HepG2 (cell line): ENCODE results near the gene CCSER2. TPM values are rescaled to one million over a fixed set of nuclear protein-coding genes. Genes with fewer than 3 reads are reported as not detected.

Experiments
- ATAC-seq: fragments of 200-7000 bp; cut with Tn5 transposase; 3 replicates; pipeline ENCODE4 v1.9.1; 2020; ENCODE audit warnings: mild to moderate bottlenecking, moderate library complexity
- BruUV-seq: library from RNA; stranded (reverse); fragments of 400-500 nt; replicated peaks from 2 replicates; lab custom pipeline; 2021; lab: Mats Ljungman, UMichigan
- CTCF ChIA-PET: fragments of 300-600 bp; formaldehyde crosslinking; extraction: SDS; loops from one replicate; lab custom pipeline; 2021; ENCODE audit warnings: low total read pairs, inconsistent platforms, low intra/inter-chr PET ratio; lab: Yijun Ruan, JAX
- POLR2A ChIA-PET: fragments of 350-600 bp; sonication (Branson Sonifier 250); formaldehyde crosslinking; loops from one replicate; lab custom pipeline; 2020; ENCODE audit warnings: antibody characterized with exemption, inconsistent platforms; lab: Yijun Ruan, JAX
- DNase-seq: peaks from one replicate; pipeline ENCODE4 v3.0.0-alpha.2; 2015; ENCODE audit warnings: low spot score
- FAIRE-seq: peaks from 3 replicates; lab custom pipeline; 2011; peaks lifted over from hg19 to GRCh38; lab: Jason Lieb, UNC
- H2AFZ ChIP-seq: one replicate; pipeline ENCODE4 v1.6.1; 2011; ENCODE audit warnings: low read length, inconsistent platforms
- H3K27ac ChIP-seq: fragments of 300-600 bp; 3 replicates; pipeline ENCODE4 v1.8.0; 2011; ENCODE audit warnings: mixed run types, mild to moderate bottlenecking, mixed read lengths, low read length, inconsistent platforms; ENCODE audit not compliant: insufficient read depth; ENCODE audit errors: extremely low read length
- H3K27me3 ChIP-seq, 2 experiments: fragments of 200-600 bp in 1 of 2; 2 replicates in 1 of 2; 3 replicates in 1 of 2; pipeline versions ENCODE4 v1.6.0 to v1.8.0; 2011; ENCODE audit warnings: low read length in 2 of 2, mild to moderate bottlenecking in 2 of 2, moderate library complexity in 2 of 2, inconsistent platforms in 1 of 2; ENCODE audit not compliant: insufficient read depth in 2 of 2, control insufficient read depth in 1 of 2
- H3K36me3 ChIP-seq, 2 experiments: fragments of 200-600 bp in 1 of 2; replicated peaks in 1 of 2; 2 replicates in 1 of 2; 3 replicates in 1 of 2; pipeline versions ENCODE4 v1.5.1 to v1.8.0; 2011; ENCODE audit warnings: low read length in 2 of 2, inconsistent platforms in 1 of 2; ENCODE audit not compliant: insufficient read depth in 2 of 2, control insufficient read depth in 1 of 2
- H3K4me1 ChIP-seq: 2 replicates; pipeline ENCODE4 v1.5.1; 2012; ENCODE audit warnings: low read length, inconsistent platforms; ENCODE audit not compliant: insufficient read depth
- H3K4me2 ChIP-seq: 2 replicates; pipeline ENCODE4 v1.6.0; 2011; ENCODE audit warnings: low read depth, low read length, inconsistent platforms
- H3K4me3 ChIP-seq, 3 experiments: fragments of 200-600 bp in 1 of 3; sonication (generic), shearing (Covaris generic) in 1 of 3; replicated peaks in 1 of 3; 2 replicates each; pipeline ENCODE4 v1.5.1; 2011 to 2016; ENCODE audit warnings: low read length in 3 of 3, inconsistent platforms in 2 of 3, low read depth in 2 of 3, mild to moderate bottlenecking in 2 of 3, control low read depth in 1 of 3, mixed read lengths in 1 of 3; ENCODE audit not compliant: insufficient read depth in 1 of 3
- H3K79me2 ChIP-seq: one replicate; pipeline ENCODE4 v1.6.1; 2011; ENCODE audit warnings: low read length, inconsistent platforms; ENCODE audit not compliant: insufficient read depth
- H3K9ac ChIP-seq: 2 replicates; pipeline ENCODE4 v1.6.0; 2011; ENCODE audit warnings: mild to moderate bottlenecking, low read depth, low read length, inconsistent platforms; ENCODE audit not compliant: insufficient read depth
- H3K9me3 ChIP-seq: 2 replicates; pipeline ENCODE4 v1.5.1; 2012; ENCODE audit warnings: mild to moderate bottlenecking, low read length
- H4K20me1 ChIP-seq: 2 replicates; pipeline ENCODE4 v1.6.0; 2011; ENCODE audit warnings: inconsistent platforms, mild to moderate bottlenecking, low read length, moderate library complexity; ENCODE audit not compliant: insufficient read depth
- JARID2 ChIP-seq: sonication (generic); formaldehyde crosslinking; IDR thresholded peaks from 2 replicates; pipeline ENCODE4 v1.8.1; 2023; ENCODE audit warnings: missing genetic modification reagents, inconsistent platforms; ENCODE audit not compliant: insufficient replicate concordance
- NRL ChIP-seq: sonication (generic); formaldehyde crosslinking; IDR thresholded peaks from 2 replicates; pipeline ENCODE4 v1.5.0; 2020; ENCODE audit warnings: missing genetic modification reagents, mild to moderate bottlenecking, moderate library complexity, borderline replicate concordance
- RFX5 ChIP-seq: IDR thresholded peaks from 2 replicates; pipeline ENCODE4 v1.6.1; 2011; ENCODE audit warnings: low read depth, low read length, improper control_type of control experiment
- STAG1 ChIP-seq: sonication (generic); formaldehyde crosslinking; IDR thresholded peaks from 2 replicates; pipeline ENCODE4 v1.4.0; 2020; ENCODE audit warnings: missing genetic modification reagents
- TBX3 ChIP-seq: fragments of 450-650 bp; IDR thresholded peaks from 2 replicates; pipeline ENCODE4 v1.6.1; 2017; ENCODE audit warnings: antibody characterized with exemption, mild to moderate bottlenecking, inconsistent platforms, borderline replicate concordance
- ZNF264 ChIP-seq: sonication (generic); formaldehyde crosslinking; IDR thresholded peaks from 2 replicates; pipeline ENCODE4 v1.4.0; 2020; ENCODE audit warnings: missing genetic modification reagents
- WGBS: methylation state at CpG from one replicate; pipeline ENCODE4 v1.1.6; 2017; ENCODE audit warnings: low lambda C conversion rate; 5-methylcytosine and 5-hydroxymethylcytosine counted together
- in situ Hi-C: cut with HindIII; loops from 2 replicates; pipeline ENCODE4 v1.10.0; 2017; ENCODE audit warnings: low pct_unique_long_range_greater_than_20kb; ENCODE audit not compliant: extremely low pct_ligation_motif_present
- intact Hi-C: fragments of 100-400 bp; cut with micrococcal nuclease; formaldehyde crosslinking; loops from one replicate; pipeline ENCODE4 v1.10.0; 2022; ENCODE audit not compliant: unreplicated experiment
- polyA plus RNA-seq, 8 experiments: library from polyadenylated mRNA; depleted of rRNA in 3 of 8; stranded (reverse) in 7 of 8; unstranded in 1 of 8; fragments of >200 nt; fragmentation: Illumina TruSeq in 4 of 8; extraction: Trizol in 4 of 8; gene quantifications; 2 replicates each; pipeline versions ENCODE4 v1.2.1 to v1.2.3, GENCODE V29; 2011 to 2016; ENCODE audit warnings: low read depth in 4 of 8, missing spikeins in 1 of 8, mixed read lengths in 1 of 8; ENCODE audit not compliant: insufficient read depth in 1 of 8
- total RNA-seq, 5 experiments: library from RNA; depleted of rRNA; stranded (reverse); fragments of >200 nt; fragmentation: Illumina TruSeq; extraction: Trizol; gene quantifications; 2 replicates each; pipeline ENCODE4 v1.2.3, GENCODE V29; 2016; ENCODE audit warnings: low read depth in 1 of 5
- TF ChIP-seq, protein P1 (sequence below): sonication (generic); formaldehyde crosslinking; IDR thresholded peaks from 2 replicates; pipeline ENCODE4 v1.8.0; 2022; ENCODE audit warnings: low read depth, missing genetic modification reagents
- TF ChIP-seq, protein P2 (sequence below): sonication (generic); formaldehyde crosslinking; conservative IDR thresholded peaks from 2 replicates; pipeline ENCODE4 v1.8.1; 2023; ENCODE audit warnings: missing genetic modification reagents

Gene CCSER2
- total and polyA plus RNA-seq, 2 of the 13 experiments (the other 11 are each of a cell fraction or from before 2014, with no cell fraction given), result 13.3 to 17.2 TPM

DNA sequence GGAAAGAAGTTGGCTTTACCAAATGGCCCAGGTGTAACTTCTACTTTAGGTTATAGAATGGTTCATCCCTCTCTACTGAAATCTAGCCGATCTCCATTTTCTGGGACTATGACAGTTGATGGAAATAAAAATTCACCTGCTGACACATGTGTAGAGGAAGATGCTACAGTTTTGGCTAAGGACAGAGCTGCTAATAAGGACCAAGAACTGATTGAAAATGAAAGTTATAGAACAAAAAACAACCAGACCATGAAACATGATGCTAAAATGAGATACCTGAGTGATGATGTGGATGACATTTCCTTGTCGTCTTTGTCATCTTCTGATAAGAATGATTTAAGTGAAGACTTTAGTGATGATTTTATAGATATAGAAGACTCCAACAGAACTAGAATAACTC lies 43.6 kb downstream of the CCSER2 start:
- CTCF ChIA-PET, result no interaction called here
- intact Hi-C loops, result no loop called here
- no TSS peak for BruUV-seq
- H4K20me1 ChIP-seq, result no peaks in the 10 kb centered on the region
- DNase-seq, result no peak
- no peak overlapping the region for H3K9ac ChIP-seq
- no peak for ATAC-seq
- H3K4me1 ChIP-seq, result no peaks in the 10 kb centered on the region
- no peaks in the 10 kb centered on the region for H3K27me3 ChIP-seq
- no peak overlapping the region for H3K4me2 ChIP-seq
- FAIRE-seq, result no peak
- WGBS, result 98% methylated on average over 2 of the region's 2 CpGs
- TF ChIP-seq, protein P1, sequence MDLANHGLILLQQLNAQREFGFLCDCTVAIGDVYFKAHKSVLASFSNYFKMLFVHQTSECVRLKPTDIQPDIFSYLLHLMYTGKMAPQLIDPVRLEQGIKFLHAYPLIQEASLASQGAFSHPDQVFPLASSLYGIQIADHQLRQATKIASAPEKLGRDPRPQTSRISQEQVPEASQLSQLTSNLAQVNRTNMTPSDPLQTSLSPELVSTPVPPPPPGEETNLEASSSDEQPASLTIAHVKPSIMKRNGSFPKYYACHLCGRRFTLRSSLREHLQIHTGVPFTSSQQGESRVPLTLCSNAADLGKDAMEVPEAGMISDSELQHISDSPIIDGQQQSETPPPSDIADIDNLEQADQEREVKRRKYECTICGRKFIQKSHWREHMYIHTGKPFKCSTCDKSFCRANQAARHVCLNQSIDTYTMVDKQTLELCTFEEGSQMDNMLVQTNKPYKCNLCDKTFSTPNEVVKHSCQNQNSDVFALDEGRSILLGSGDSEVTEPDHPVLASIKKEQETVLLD (CRISPR knock-in tag), result no peak
- TF ChIP-seq STAG1, result no peak
- no peak for TF ChIP-seq JARID2
- no peak for TF ChIP-seq TBX3
- no peak for TF ChIP-seq ZNF264 (CRISPR knock-in tag)
- TF ChIP-seq RFX5, result no peak
- no peak for TF ChIP-seq NRL (CRISPR knock-in tag)
- TF ChIP-seq, protein P2, sequence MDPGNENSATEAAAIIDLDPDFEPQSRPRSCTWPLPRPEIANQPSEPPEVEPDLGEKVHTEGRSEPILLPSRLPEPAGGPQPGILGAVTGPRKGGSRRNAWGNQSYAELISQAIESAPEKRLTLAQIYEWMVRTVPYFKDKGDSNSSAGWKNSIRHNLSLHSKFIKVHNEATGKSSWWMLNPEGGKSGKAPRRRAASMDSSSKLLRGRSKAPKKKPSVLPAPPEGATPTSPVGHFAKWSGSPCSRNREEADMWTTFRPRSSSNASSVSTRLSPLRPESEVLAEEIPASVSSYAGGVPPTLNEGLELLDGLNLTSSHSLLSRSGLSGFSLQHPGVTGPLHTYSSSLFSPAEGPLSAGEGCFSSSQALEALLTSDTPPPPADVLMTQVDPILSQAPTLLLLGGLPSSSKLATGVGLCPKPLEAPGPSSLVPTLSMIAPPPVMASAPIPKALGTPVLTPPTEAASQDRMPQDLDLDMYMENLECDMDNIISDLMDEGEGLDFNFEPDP (CRISPR knock-in tag), result no peak
- H3K4me3 ChIP-seq, result no peak overlapping the region
- H3K27ac ChIP-seq, result no peak overlapping the region
- no peak overlapping the region for H2AFZ ChIP-seq
- in situ Hi-C loops, result no loop called here
- peaks cover 2 to 27% of the 10 kb centered on the region in 2 experiments; a peak in 4 of 5 replicates for H3K36me3 ChIP-seq
- H3K9me3 ChIP-seq, result no peaks in the 10 kb centered on the region
- POLR2A ChIA-PET, result no interaction called here
- peaks cover 12% of the 10 kb centered on the region for H3K79me2 ChIP-seq
